ENCODE measurements around the gene TCF7L1.
A peak's percentile ranks its signal among the peaks of the same experiment; 100 is the strongest.

DNA sequence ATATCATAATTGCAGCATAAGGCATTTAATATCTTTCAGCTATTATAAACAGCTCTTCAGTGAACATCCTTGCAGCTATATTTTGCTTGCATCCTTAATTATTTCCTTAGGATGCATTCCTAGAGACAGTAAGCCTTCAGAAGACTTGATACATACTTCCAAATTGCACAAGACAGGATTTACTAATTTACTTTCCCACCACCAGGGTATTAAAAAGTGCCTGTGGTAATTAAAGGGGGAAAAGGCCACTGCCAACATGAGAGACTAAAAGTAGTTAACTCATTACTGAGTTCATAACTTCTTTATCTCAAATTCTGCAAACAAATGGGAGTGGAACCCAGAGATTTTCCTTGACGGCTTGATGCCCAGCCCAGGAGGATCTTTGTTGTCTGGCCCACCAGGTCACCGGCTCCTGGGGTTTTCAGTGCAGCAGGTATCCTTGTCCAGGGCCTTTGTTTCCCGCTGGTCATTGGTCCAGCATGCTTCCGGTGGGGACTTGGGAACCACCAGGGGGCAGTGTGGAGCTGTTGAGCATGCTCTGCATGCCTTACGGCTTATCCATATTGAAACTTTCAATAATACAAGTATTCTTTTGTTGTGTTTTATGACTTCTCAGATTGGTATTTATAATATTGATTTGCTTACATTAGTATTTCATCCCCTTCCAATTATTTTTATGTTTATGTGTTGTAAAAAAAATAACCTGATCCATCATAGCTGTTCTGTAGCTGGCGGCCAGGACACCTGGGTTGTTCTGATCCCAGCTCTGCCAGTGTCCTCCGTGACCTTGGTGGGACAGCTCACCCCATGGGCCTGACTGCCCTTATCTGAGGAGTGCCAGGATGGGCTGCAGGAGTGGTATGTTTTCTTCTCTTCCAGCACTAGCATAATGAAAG, 133.2 kb downstream of the TCF7L1 start:
- TF ChIP-seq, protein P1, sequence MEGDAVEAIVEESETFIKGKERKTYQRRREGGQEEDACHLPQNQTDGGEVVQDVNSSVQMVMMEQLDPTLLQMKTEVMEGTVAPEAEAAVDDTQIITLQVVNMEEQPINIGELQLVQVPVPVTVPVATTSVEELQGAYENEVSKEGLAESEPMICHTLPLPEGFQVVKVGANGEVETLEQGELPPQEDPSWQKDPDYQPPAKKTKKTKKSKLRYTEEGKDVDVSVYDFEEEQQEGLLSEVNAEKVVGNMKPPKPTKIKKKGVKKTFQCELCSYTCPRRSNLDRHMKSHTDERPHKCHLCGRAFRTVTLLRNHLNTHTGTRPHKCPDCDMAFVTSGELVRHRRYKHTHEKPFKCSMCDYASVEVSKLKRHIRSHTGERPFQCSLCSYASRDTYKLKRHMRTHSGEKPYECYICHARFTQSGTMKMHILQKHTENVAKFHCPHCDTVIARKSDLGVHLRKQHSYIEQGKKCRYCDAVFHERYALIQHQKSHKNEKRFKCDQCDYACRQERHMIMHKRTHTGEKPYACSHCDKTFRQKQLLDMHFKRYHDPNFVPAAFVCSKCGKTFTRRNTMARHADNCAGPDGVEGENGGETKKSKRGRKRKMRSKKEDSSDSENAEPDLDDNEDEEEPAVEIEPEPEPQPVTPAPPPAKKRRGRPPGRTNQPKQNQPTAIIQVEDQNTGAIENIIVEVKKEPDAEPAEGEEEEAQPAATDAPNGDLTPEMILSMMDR (IDR thresholded peaks at IDR 0.05) = peak; percentile 65 to 94 (median 90)
- no peak for TF ChIP-seq POLR2A (IDR thresholded peaks at IDR 0.05)

All from right lobe of liver (tissue), 4 donors.